ENCODE measurements around the gene LMOD1.
"Not testable (repeated sequence)": the region's sequence is repeated elsewhere in the genome, so short reads cannot be mapped to it uniquely, and the experiment has no call there.

The LMOD1 gene

DNA sequence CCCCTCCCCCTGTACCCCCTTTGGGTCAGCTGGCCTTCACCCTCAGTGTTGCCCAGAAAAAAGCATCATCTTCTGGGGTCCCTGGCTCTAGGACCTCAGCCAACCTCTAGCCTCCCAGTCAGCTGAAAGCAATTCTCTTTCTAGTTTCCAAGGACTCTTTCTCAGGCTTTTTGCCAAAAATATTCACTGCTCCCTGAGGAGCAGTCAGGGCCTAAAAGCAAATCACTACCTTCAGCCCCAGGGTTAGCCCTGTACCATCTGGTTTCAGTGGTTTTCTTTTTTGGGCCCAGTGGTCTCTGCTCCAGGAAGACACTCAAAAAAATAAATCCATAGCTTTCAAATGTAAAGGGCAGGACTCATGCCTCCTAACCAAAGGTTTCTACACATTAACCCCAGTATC is 3.1 kb upstream of the LMOD1 start:
- no peak for DNase-seq (ENCODE audit: low read depth in 2 of 2, low spot score in 1 of 2)

DNA sequence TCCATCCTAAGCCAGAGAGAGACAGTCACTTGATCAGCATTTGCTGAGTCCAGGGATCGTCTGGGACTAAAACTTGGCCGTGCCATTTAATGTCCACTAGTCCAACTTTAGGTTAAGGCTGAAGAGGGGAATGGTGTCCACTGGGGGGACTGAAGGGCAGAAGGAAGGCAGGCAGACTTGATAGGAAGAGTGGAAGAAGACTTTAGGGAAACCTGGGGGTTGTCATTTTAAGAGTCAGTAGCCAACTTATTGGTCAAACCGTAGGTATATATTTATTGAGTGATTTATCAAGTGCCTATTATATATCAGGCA is 1.3 kb upstream of the LMOD1 start:
- no peak for DNase-seq (ENCODE audit: low read depth in 2 of 2, low spot score in 1 of 2)

GRCh38 chr1:201945863-201946223 is 505 bp downstream of the LMOD1 start:
- no peak for DNase-seq (ENCODE audit: low read depth in 2 of 2, low spot score in 1 of 2)

DNA sequence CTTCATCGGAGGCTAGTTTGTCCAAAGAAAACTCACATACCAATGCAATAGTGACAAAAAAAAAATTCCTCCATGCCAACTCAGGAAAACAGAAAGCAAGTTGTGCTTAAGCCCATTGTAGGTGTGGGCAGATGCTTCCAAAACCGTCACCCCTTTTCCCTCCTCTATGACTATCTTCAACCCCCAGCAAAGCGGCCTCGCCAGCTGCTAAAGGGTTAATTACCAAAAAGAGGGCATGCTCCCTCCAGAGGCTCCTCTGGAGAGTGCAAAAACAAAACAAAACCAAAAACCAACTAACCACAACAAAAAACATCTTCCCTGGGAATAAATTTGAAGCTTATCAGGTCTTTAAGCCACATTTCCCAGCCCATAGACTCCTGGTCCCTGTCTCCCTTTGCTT is 1.2 kb downstream of the LMOD1 start:
- no peak for DNase-seq (ENCODE audit: low read depth in 2 of 2, low spot score in 1 of 2)

GRCh38 chr1:201944639-201945038 is 1.7 kb downstream of the LMOD1 start:
- no peak for DNase-seq (ENCODE audit: low read depth in 2 of 2, low spot score in 1 of 2)

- no peak for DNase-seq (ENCODE audit: low read depth in 2 of 2, low spot score in 1 of 2)
Measured at GRCh38 chr1:201944002-201944401, 2.3 kb downstream of the LMOD1 start.

DNA sequence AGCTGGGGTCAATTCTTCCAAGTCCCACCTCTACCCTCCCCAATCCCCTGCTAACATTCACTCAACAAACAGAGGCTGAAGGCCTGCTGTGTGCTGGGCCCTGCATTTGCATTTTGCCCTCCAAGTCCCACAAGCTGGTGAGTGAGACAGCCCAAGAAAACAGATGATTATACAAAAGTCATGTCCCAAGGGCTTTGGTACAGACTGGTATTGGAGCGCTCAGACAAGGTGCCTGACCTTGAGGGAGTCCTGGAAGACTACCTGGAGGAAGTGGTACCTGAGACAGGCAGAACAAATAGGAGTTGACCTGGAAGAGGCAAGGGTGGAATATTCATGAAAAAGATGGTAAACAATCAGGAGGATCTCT is 4.2 kb downstream of the LMOD1 start:
- DNase-seq (ENCODE audit: low read depth in 2 of 2, low spot score in 1 of 2), result no peak

DNA sequence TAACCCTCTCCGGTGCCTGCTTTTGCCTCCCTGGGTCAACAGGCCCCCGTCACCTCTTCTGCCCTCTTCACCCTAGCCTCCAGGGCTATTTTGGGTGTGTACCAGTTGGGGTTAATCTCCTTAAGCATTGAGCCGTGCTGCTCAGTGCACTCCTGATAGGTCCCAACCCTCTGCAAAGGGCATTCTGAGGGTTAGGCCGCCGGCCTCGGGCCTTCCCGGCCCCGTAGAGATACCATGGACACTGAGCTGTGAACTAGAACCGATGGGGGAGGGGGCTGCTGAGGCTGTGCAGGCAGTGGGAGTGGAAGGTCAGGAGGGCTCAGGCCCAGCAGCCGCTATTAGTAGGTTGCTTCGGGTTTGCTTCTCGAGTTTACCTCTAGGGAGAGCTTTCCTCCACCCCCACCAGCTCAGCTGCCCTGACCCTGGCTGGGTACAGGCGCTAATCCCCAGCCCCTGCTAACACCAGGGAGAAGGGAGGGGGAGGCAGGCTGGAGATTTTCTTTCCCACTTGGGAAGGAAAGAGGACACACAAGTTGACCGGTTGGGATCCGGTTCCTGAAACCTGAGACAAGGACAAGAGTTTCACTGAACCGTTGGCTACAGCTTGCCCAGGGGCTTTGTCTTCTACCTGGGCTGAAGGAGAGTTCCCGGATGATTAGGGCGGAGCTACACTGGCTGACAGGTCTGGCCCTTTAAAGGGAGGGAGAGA is 4.8 kb downstream of the LMOD1 start:
- DNase-seq (ENCODE audit: low read depth in 2 of 2, low spot score in 1 of 2), result no peak

- not testable (repeated sequence) for DNase-seq (ENCODE audit: low read depth in 2 of 2, low spot score in 1 of 2)
Measured at GRCh38 chr1:201940316-201940715, 6.0 kb downstream of the LMOD1 start.

- no peak for DNase-seq (ENCODE audit: low read depth in 2 of 2, low spot score in 1 of 2)
Measured at GRCh38 chr1:201939574-201939973, 6.8 kb downstream of the LMOD1 start.

- DNase-seq (ENCODE audit: low read depth in 2 of 2, low spot score in 1 of 2), result no peak
Measured at GRCh38 chr1:201939148-201939547, 7.2 kb downstream of the LMOD1 start.

GRCh38 chr1:201938440-201939035 is 7.8 kb downstream of the LMOD1 start:
- DNase-seq (ENCODE audit: low read depth in 2 of 2, low spot score in 1 of 2), result no peak

GRCh38 chr1:201937624-201938213 is 8.6 kb downstream of the LMOD1 start:
- DNase-seq (ENCODE audit: low read depth in 2 of 2, low spot score in 1 of 2), result no peak

- no peak for DNase-seq (ENCODE audit: low read depth in 2 of 2, low spot score in 1 of 2)
Measured at GRCh38 chr1:201933840-201934430, 12.4 kb downstream of the LMOD1 start.

DNA sequence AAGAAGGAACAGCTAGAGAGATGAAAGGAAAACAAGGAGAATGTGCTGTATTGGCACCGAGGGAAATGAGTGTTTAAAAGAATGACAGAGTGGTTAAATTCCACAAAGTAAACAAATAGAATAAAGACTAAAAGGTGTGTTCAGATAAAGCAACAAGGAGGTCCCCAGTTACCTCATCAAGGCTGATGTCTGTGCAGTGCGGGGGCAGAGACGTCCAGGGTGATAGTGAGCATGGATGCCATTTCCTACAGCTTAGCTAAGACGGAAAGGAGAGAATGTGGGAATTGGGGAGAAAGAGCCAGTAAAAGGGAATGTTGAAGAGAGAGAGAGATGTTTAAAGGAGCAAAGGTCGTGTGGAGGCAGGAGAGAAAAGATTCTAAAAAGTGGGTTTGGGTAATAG is 15.5 kb downstream of the LMOD1 start:
- DNase-seq (ENCODE audit: low read depth in 2 of 2, low spot score in 1 of 2), result no peak

DNA sequence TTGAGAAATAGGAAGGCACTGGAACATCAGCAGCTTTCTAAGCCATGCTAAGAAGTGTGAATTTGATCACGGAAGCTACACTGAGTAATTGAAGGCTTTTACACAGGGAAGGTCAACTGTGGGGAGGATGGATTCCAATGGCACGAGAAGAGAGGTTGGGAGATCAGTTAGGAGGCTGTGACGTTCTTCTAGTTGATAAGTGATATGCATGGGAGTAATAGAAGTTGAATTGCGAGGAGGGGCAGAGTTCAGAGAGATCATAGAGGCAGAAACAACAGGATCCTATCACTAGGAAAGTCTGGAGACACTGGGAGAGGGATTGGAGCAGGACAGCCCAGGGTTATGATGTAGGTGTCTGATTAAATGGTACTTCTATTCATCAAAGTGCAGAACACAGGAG is 16.2 kb downstream of the LMOD1 start:
- DNase-seq (ENCODE audit: low read depth in 2 of 2, low spot score in 1 of 2), result no peak

GRCh38 chr1:201928266-201928665 is 18.1 kb downstream of the LMOD1 start:
- DNase-seq (ENCODE audit: low read depth in 2 of 2, low spot score in 1 of 2), result no peak

DNA sequence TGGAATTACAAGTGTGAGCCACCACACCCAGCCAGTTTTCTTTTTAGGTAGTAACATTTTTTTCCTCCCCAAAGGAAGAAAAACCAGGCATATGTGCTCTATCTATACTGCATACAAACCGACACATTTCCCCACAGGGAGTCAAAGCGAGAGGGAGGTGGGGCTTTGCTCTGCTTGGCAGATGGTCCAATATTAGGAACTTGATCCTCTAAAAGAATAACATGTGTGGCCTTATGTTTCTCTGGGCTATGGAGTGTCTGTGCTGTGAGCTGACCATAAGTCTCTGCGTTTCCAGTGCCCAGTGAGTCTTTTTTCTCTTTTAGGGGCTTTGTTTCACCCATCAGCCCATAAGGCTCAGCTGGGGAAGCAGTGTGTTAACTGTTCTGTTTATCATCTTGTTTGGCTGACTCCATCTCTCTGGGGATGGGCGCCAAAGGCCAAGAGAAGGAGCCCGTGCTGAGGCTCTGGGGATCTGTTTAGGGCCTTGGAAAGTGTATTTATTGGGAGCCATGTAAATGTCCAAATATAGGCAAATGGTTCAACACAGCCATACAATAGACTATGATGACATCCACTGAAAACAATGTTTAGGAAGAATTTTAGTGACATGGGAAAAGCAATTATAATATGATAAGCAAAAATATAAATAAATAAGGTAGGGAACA is 20.2 kb downstream of the LMOD1 start:
- no peak for DNase-seq (ENCODE audit: low read depth in 2 of 2, low spot score in 1 of 2)

DNA sequence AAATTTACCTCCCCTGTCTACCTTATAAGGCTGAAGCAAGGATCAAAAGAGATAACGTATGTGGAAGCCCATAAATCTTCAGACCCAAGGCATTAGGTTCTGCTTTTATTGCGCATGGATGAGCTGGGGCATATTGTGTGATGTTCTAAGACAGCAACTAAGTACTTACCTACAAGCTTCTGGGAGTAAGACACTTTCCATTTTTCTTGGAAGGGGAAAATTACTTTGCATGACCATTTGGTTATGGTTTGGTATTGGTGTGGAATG is 21.1 kb downstream of the LMOD1 start:
- no peak for DNase-seq (ENCODE audit: low read depth in 2 of 2, low spot score in 1 of 2)

GRCh38 chr1:201921952-201922558 is 24.3 kb downstream of the LMOD1 start:
- no peak for DNase-seq (ENCODE audit: low read depth in 2 of 2, low spot score in 1 of 2)

DNA sequence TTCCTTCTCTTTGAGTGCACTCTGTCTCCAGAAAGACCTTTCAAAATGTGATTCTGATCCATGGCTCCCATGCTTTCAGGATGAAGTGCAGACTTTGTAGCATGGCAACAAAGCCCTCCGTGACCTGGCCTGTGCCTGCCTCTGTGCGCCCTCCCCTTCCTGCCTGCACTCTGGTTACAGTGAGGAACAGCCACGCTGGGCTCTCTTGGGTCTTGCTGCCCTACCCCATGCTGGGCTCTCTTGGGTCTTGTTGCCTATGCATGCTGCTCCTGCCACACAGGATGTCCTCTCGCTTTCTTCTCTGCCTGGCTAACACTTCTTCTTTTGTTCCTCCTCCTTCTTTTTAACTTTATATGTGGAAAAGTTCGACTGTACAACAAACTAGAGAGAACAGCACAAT is 28.0 kb downstream of the LMOD1 start:
- DNase-seq (ENCODE audit: low read depth in 2 of 2, low spot score in 1 of 2), result no peak

All from stimulated activated CD8-positive, alpha-beta memory T cell treated with anti-CD3 and anti-CD28 coated beads, Interleukin-4, amount 100 ng/mL, for 4 hours (primary cell).